PC-9 (cell line): ENCODE measurements around the gene KDM3B. TPM values are rescaled to one million over a fixed set of nuclear protein-coding genes. Genes with fewer than 3 reads are reported as not detected.

ENCODE experiments used
- BruUV-seq: library from RNA; stranded (reverse); fragments of 400-500 nt; replicated peaks from 2 replicates; lab custom pipeline; 2021; lab: Mats Ljungman, UMichigan
- CTCF ChIA-PET: fragments of 300-600 bp; sonication (Branson Sonifier 250); formaldehyde crosslinking; loops from one replicate; lab custom pipeline; 2022; ENCODE audit warnings: antibody characterized with exemption; lab: Charles Lee
- POLR2A ChIA-PET: fragments of 300-600 bp; sonication (Branson Sonifier 250); formaldehyde crosslinking; loops from one replicate; lab custom pipeline; 2022; ENCODE audit warnings: antibody characterized with exemption; ENCODE audit not compliant: unreplicated experiment; lab: Charles Lee
- DNase-seq, 2 experiments: peaks; one replicate each; pipeline versions ENCODE4 v3.0.0 to v3.0.0-alpha.2; 2015 to 2022; ENCODE audit warnings: mixed read lengths in 1 of 2
- H2AFZ ChIP-seq: fragments of 200-600 bp; sonication (generic); 2 replicates; pipeline ENCODE4 v1.8.1; 2017; ENCODE audit warnings: antibody characterized with exemption
- H3F3A ChIP-seq: fragments of 200-600 bp; sonication (generic); 2 replicates; pipeline ENCODE4 v1.8.1; 2017; ENCODE audit warnings: antibody characterized with exemption, mild to moderate bottlenecking, low read depth; ENCODE audit not compliant: insufficient read depth
- H3K27ac ChIP-seq: fragments of 200-600 bp; sonication (generic); 2 replicates; pipeline ENCODE4 v1.6.1; 2016; ENCODE audit warnings: mixed run types
- H3K27me3 ChIP-seq: fragments of 200-600 bp; sonication (generic); 2 replicates; pipeline ENCODE4 v1.6.1; 2016; ENCODE audit warnings: low read depth, mixed run types; ENCODE audit not compliant: insufficient read depth
- H3K36me3 ChIP-seq: fragments of 200-600 bp; sonication (generic); 2 replicates; pipeline ENCODE4 v1.6.1; 2016; ENCODE audit warnings: low read depth, mixed run types
- H3K4me1 ChIP-seq: fragments of 200-600 bp; sonication (generic); replicated peaks from 2 replicates; pipeline ENCODE4 v1.6.1; 2016; ENCODE audit warnings: mixed run types; ENCODE audit not compliant: insufficient read depth
- H3K4me2 ChIP-seq: fragments of 200-600 bp; sonication (generic); 2 replicates; pipeline ENCODE4 v1.6.1; 2017; ENCODE audit warnings: mixed run types
- H3K4me3 ChIP-seq: fragments of 200-600 bp; sonication (generic); 2 replicates; pipeline ENCODE4 v1.6.1; 2016; ENCODE audit warnings: mixed run types
- H3K79me2 ChIP-seq: fragments of 200-600 bp; sonication (generic); 2 replicates; pipeline ENCODE4 v1.6.1; 2017; ENCODE audit warnings: low read depth, mixed run types
- H3K9me2 ChIP-seq: fragments of 200-600 bp; sonication (generic); 2 replicates; pipeline ENCODE4 v1.8.1; 2017; ENCODE audit warnings: mild to moderate bottlenecking; ENCODE audit not compliant: insufficient read depth
- H3K9me3 ChIP-seq: fragments of 200-600 bp; sonication (generic); 2 replicates; pipeline ENCODE4 v1.8.1; 2016; ENCODE audit warnings: low read depth; ENCODE audit not compliant: insufficient read depth
- H4K20me1 ChIP-seq: fragments of 200-600 bp; sonication (generic); 2 replicates; pipeline ENCODE4 v1.8.1; 2017; ENCODE audit not compliant: insufficient read depth
- CTCF ChIP-seq: fragments of 200-600 bp; sonication (generic); conservative IDR thresholded peaks from 2 replicates; pipeline ENCODE4 v1.6.1; 2017; ENCODE audit warnings: mixed run types, antibody characterized with exemption, mild to moderate bottlenecking, moderate library complexity
- EZH2 ChIP-seq: fragments of 200-600 bp; sonication (generic); IDR thresholded peaks from 2 replicates; pipeline ENCODE4 v1.8.0; 2017; ENCODE audit warnings: antibody characterized with exemption, low read depth
- intact Hi-C: fragments of 100-400 bp; cut with micrococcal nuclease; formaldehyde crosslinking; loops from one replicate; pipeline ENCODE4 v1.10.0; 2022; ENCODE audit not compliant: unreplicated experiment
- total RNA-seq: library from RNA; stranded (reverse); gene quantifications from 2 replicates; pipeline ENCODE4 v1.2.3, GENCODE V29; 2021

The KDM3B gene
- total RNA-seq, 1 experiment from 2014 or later: 76.7 TPM

GRCh38 chr5:138482638-138483037 lies 130.2 kb downstream of the KDM3B start:
- ChIA-PET CTCF (no interaction called here), POLR2A (no interaction called here)
- H3K79me2 ChIP-seq: no peaks in the 10 kb centered on the region
- H2AFZ ChIP-seq: no peak overlapping the region
- no peak overlapping the region for H3K4me2 ChIP-seq
- BruUV-seq: no TSS peak
- TF ChIP-seq CTCF (no peak), EZH2 (no peak)
- no peaks in the 10 kb centered on the region for H3K36me3 ChIP-seq
- intact Hi-C loops: no loop called here
- no peaks in the 10 kb centered on the region for H4K20me1 ChIP-seq
- H3K9me2 ChIP-seq: no peaks in the 10 kb centered on the region
- H3K4me3 ChIP-seq: no peak overlapping the region
- no peaks in the 10 kb centered on the region for H3F3A ChIP-seq
- H3K27ac ChIP-seq: no peak overlapping the region
- H3K27me3 ChIP-seq: no peaks in the 10 kb centered on the region
- no peaks in the 10 kb centered on the region for H3K9me3 ChIP-seq
- no peak for DNase-seq
- no peaks in the 10 kb centered on the region for H3K4me1 ChIP-seq

Other genes with a start within 250 kb of the KDM3B start
- gene NME5, start 213.3 kb upstream of the KDM3B start, total RNA-seq: 0.98 and 1.9 TPM in 2 replicates
- 126 and 171 TPM in 2 replicates for gene BRD8, start 174.1 kb upstream of the KDM3B start, total RNA-seq
- gene KIF20A, start 173.6 kb upstream of the KDM3B start, total RNA-seq: 63.6 and 88.6 TPM in 2 replicates
- 40.5 and 42.4 TPM in 2 replicates for gene CDC23, start 139.4 kb upstream of the KDM3B start, total RNA-seq
- gene GFRA3, start 78.1 kb upstream of the KDM3B start, total RNA-seq: 0.68 TPM in 1 of 2 replicates, not detected in the other
- gene CDC25C, start 20.9 kb upstream of the KDM3B start, total RNA-seq: 36.2 and 39.5 TPM in 2 replicates
- gene FAM53C, start 14.4 kb upstream of the KDM3B start, total RNA-seq: 46.6 and 65.1 TPM in 2 replicates
- 0.87 and 1.3 TPM in 2 replicates for gene REEP2, start 86.4 kb downstream of the KDM3B start, total RNA-seq
- gene EGR1, start 112.8 kb downstream of the KDM3B start, total RNA-seq: 24.7 and 31.0 TPM in 2 replicates
- gene ETF1, start 190.6 kb downstream of the KDM3B start, total RNA-seq: 61.8 and 84.9 TPM in 2 replicates
- gene HSPA9, start 222.7 kb downstream of the KDM3B start, total RNA-seq: 252 and 256 TPM in 2 replicates